Measurements from ENCODE around the gene ZSCAN18.

GRCh38 chr19:58035863-58036262, 62.2 kb downstream of the ZSCAN18 start:
- TF ChIP-seq CTCF (IDR thresholded peaks at IDR 0.05) (no peak), POLR2A (IDR thresholded peaks at IDR 0.05) (no peak), POLR2AphosphoS5 (IDR thresholded peaks at IDR 0.05) (no peak)
